GM12872 (cell line): ENCODE data around the gene EXOC3L1.

Source experiments
- CTCF ChIP-seq: IDR thresholded peaks from 3 replicates; pipeline ENCODE4 v1.5.1; 2011; ENCODE audit warnings: low read depth, mild to moderate bottlenecking, low read length, moderate library complexity; ENCODE audit not compliant: insufficient read depth

Gene EXOC3L1

DNA sequence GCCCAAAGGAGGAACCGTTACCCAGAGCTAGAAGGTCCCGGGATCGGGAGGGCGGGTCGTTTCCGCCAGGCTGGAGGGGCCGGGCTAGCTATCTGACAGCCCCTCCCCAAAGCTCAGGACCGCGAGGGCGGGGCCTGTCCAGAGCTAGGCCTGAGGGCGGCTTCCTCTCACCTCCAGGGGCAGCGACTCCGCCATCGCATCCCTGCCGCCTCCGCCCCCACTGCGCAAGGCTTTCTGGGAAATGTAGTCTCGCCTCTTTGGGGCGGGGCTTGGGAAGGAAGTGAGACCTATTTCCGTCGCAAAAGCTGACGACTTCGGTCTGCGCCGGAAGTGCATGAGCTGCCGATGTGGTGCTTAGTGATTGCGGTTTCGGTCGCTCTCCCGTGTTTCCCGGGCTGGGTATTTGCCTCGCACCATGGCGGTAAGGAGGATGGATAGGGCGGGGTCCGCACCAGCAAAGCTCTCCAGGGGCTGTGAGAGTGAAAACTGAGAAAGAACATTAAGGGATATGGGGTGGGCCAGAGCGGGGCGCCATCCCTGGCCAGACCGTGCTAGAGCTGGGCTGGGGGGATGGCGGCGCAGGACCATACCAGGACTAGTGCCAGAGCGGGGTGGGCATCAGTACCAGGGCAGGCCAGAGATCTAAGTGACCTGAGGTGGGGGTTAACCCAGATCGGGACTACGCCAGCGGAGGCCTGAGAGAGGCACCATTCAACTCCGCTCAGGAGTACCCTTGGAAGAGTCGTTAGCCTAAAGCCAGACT lies 37.0 kb upstream of the EXOC3L1 start, which contains the start of gene TMEM208:
Gene TMEM208 (plus strand): TSS at position 327 of the 763 bp plus-strand sequence. CDS start 89 bp downstream, at position 416.
- 0 out of 3 replicates have a peak, but pooled peaks have one; percentile 24 for TF ChIP-seq CTCF

DNA sequence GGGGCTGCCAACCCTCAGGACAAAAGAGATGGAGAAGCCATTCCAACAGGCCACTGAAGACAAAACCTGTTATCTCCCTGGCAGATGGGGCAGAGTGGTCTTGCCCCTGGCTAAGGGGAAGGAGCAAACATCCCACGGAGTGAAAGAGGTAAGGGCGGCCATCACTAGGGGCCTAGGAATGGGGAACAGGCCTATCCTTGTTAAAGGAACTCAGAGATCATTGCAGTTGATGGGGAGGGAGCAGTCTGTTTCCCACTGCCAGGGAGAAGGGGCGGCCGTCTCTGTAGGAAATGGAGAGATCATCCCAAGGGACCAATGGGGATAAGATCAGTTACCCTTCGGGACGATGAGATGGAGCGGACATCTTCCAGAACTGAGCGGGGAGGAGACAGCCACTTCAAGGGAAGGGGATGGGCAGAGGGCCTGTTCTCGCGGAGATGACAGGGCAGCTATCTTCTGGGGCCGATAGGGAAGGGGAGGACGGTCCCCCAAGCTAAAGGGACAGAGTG lies 36.4 kb upstream of the EXOC3L1 start:
- TF ChIP-seq CTCF = no peak

DNA sequence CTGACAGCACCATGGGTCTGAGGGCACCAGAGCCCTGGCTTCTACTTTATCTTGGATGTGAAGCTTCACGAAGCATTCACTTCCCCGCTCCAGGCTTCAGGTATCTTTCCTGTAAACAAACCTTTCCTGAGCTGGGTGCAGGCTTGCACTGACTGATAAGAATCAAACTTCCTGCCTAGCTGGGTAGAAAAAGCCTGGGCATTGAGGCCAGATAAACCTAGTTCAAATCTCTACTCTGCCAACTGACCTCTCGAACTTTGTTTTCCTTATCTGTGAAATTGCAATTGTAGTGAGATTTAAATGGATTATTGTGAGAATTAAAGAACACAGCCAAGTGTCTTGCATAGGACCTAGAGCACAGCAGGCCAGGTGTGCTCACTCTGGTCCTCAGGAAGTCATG lies 34.1 kb upstream of the EXOC3L1 start:
- TF ChIP-seq CTCF = no peak

- TF ChIP-seq CTCF = no peak
Observed at GRCh38 chr16:67216612-67217490, 26.9 kb upstream of the EXOC3L1 start.

GRCh38 chr16:67215706-67216105 lies 25.8 kb upstream of the EXOC3L1 start:
- no peak for TF ChIP-seq CTCF

- no peak for TF ChIP-seq CTCF
Observed at GRCh38 chr16:67213197-67214019, 23.5 kb upstream of the EXOC3L1 start.
